A673 (cell line): ENCODE results near the gene RABGAP1L.

Experiments
- EZH2 ChIP-seq: fragments of 200-600 bp; sonication (generic); IDR thresholded peaks from 2 replicates; pipeline ENCODE4 v1.6.1; 2017; ENCODE audit warnings: borderline replicate concordance, low read depth, mild to moderate bottlenecking, mixed read lengths, antibody characterized with exemption, low read length; ENCODE audit not compliant: poor library complexity, severe bottlenecking
- TF ChIP-seq, protein P1 (sequence below): fragments of 300-800, 200-600 bp; sonication (generic); conservative IDR thresholded peaks from 2 replicates; pipeline ENCODE4 v1.5.1; 2017; ENCODE audit warnings: low read depth, mild to moderate bottlenecking, antibody characterized with exemption, low read length, moderate library complexity, mixed read lengths

DNA sequence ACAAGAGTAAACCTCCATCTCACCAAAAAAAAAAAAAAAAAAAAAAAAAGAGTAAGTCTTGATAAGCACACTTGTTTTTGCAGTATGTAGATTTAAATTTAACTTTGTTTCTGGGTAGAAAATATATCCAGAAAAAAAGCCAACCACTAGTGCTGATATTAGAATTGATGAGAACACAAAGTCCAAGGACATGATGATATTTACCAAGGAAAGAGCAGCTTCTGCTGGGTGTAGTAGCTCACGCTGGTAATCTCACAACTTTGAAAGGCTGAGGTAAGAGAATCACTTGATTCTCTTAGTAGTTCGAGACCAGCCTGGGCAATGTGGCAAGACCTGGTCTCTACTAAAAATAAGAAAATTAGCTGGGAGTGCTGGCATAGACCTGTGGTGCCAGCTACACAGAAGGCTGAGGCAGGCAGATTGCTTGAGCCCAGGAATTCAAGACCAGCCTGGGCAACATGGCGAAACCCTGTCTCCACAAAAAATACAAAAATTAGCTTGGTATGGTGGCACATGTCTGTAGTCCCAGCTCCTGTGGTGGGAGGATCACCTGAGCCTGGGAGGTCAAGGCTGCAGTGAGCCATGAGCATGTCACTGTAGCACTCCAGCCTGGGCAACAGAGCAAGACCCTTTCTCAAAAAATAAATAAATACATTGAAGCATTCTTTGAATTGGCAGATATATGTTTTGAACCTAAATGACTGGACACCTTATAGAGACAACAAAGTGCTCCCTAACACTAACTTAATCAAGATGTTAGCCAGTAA is 776.8 kb downstream of the RABGAP1L start:
- TF ChIP-seq, protein P1, sequence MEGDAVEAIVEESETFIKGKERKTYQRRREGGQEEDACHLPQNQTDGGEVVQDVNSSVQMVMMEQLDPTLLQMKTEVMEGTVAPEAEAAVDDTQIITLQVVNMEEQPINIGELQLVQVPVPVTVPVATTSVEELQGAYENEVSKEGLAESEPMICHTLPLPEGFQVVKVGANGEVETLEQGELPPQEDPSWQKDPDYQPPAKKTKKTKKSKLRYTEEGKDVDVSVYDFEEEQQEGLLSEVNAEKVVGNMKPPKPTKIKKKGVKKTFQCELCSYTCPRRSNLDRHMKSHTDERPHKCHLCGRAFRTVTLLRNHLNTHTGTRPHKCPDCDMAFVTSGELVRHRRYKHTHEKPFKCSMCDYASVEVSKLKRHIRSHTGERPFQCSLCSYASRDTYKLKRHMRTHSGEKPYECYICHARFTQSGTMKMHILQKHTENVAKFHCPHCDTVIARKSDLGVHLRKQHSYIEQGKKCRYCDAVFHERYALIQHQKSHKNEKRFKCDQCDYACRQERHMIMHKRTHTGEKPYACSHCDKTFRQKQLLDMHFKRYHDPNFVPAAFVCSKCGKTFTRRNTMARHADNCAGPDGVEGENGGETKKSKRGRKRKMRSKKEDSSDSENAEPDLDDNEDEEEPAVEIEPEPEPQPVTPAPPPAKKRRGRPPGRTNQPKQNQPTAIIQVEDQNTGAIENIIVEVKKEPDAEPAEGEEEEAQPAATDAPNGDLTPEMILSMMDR = no peak
- TF ChIP-seq EZH2 = no peak
